Measurements from ENCODE around the gene ACBD4.

GRCh38 chr17:45156242-45156641, 20.8 kb downstream of the ACBD4 start:
- TF ChIP-seq CTCF (IDR thresholded peaks at IDR 0.05; ENCODE audit: poor library complexity, severe bottlenecking), result no peak
- no peak for TF ChIP-seq REST (IDR thresholded peaks at IDR 0.05; ENCODE audit: borderline replicate concordance)
- TF ChIP-seq EZH2 (IDR thresholded peaks at IDR 0.05; ENCODE audit: borderline replicate concordance, insufficient read depth, low read length, poor library complexity, severe bottlenecking), result no peak
- TF ChIP-seq EP300 (conservative IDR thresholded peaks at IDR 0.05; ENCODE audit: poor library complexity, severe bottlenecking), result no peak
- no peak for TF ChIP-seq MXI1 (conservative IDR thresholded peaks at IDR 0.05; ENCODE audit: poor library complexity, severe bottlenecking)
- no peak for TF ChIP-seq TAF1 (IDR thresholded peaks at IDR 0.05; ENCODE audit: low read depth)
- no peak for TF ChIP-seq POLR2AphosphoS5 (IDR thresholded peaks at IDR 0.05)
- TF ChIP-seq SMC3 (conservative IDR thresholded peaks at IDR 0.05; ENCODE audit: poor library complexity), result no peak

Measured in neural cell (in vitro differentiated cells).